Cardiac muscle cell (in vitro differentiated cells and primary cell): ENCODE data around the gene CDK13. TPM values are rescaled to one million over a fixed set of nuclear protein-coding genes. Genes with fewer than 3 reads are reported as not detected.
A peak's percentile ranks its signal among the peaks of the same experiment; 100 is the strongest.

Source experiments
- DNase-seq, 2 donors: peaks; one replicate each; pipeline versions ENCODE4 v3.0.0 to v3.0.0-alpha.2; 2010 to 2017; ENCODE audit warnings: low read depth in 1 of 2, low spot score in 1 of 2
- H3K27ac ChIP-seq: fragments of 200-600 bp; sonication (generic); 2 replicates; pipeline ENCODE4 v1.5.1; 2016
- H3K27me3 ChIP-seq: fragments of 200-600 bp; sonication (generic); 2 replicates; pipeline ENCODE4 v1.6.0; 2016; ENCODE audit warnings: control low read depth
- H3K36me3 ChIP-seq: fragments of 200-600 bp; sonication (generic); 2 replicates; pipeline ENCODE4 v1.5.1; 2016; ENCODE audit warnings: control low read depth
- H3K4me1 ChIP-seq: fragments of 200-600 bp; sonication (generic); 2 replicates; pipeline ENCODE4 v1.8.1; 2017; ENCODE audit warnings: low read depth, mild to moderate bottlenecking, mixed run types
- H3K4me3 ChIP-seq: fragments of 200-600 bp; sonication (generic); 2 replicates; pipeline ENCODE4 v1.5.1; 2016; ENCODE audit warnings: mild to moderate bottlenecking
- H3K9me3 ChIP-seq: fragments of 200-600 bp; sonication (generic); 2 replicates; pipeline ENCODE4 v1.5.1; 2017; ENCODE audit warnings: low read depth, mild to moderate bottlenecking, control low read depth
- CTCF ChIP-seq: IDR thresholded peaks from 2 replicates; pipeline ENCODE4 v1.5.1; 2012; ENCODE audit warnings: low read depth, mild to moderate bottlenecking, low read length
- polyA plus RNA-seq: library from polyadenylated mRNA; unstranded; fragments of >200 nt; fragmentation: Nextera tagmentation; extraction: Ambion mirVana; gene quantifications from 2 replicates; pipeline ENCODE4 v1.2.1, GENCODE V29; 2016
- total RNA-seq: library from RNA; depleted of rRNA; stranded (reverse); fragments of >200 nt; gene quantifications from 2 replicates; pipeline ENCODE4 v1.2.3, GENCODE V29; 2016

The CDK13 gene
- total and polyA plus RNA-seq, 2 experiments from 2014 or later, result 30.5 to 76.5 TPM

GRCh38 chr7:40015790-40016296 lies 65.8 kb downstream of the CDK13 start:
- DNase-seq, result peak; percentile 12 to 66
- Histone ChIP-seq H3K9me3 (no peaks in the 10 kb centered on the region), H3K36me3 (peaks cover 10% of the 10 kb centered on the region), H3K27ac (peak overlapping the region; percentile 64), H3K4me1 (peaks cover 6% of the 10 kb centered on the region), H3K4me3 (no peak overlapping the region), H3K27me3 (no peaks in the 10 kb centered on the region)
- TF ChIP-seq CTCF, result no peak

- no peak overlapping the region for H3K4me3 ChIP-seq
- peaks cover 10% of the 10 kb centered on the region for H3K36me3 ChIP-seq
- peaks cover 6% of the 10 kb centered on the region for H3K4me1 ChIP-seq
- H3K27ac ChIP-seq, result no peak overlapping the region
- DNase-seq, result no peak
- H3K9me3 ChIP-seq, result no peaks in the 10 kb centered on the region
- TF ChIP-seq CTCF, result no peak
- H3K27me3 ChIP-seq, result no peaks in the 10 kb centered on the region
Measured at GRCh38 chr7:40019558-40019957, 69.5 kb downstream of the CDK13 start.

GRCh38 chr7:40024048-40024447 lies 74.0 kb downstream of the CDK13 start:
- no peak overlapping the region for H3K27ac ChIP-seq
- H3K27me3 ChIP-seq, result no peaks in the 10 kb centered on the region
- TF ChIP-seq CTCF, result no peak
- H3K4me1 ChIP-seq, result no peaks in the 10 kb centered on the region
- peaks cover 6% of the 10 kb centered on the region for H3K36me3 ChIP-seq
- H3K9me3 ChIP-seq, result no peaks in the 10 kb centered on the region
- H3K4me3 ChIP-seq, result no peak overlapping the region
- no peak for DNase-seq

GRCh38 chr7:40024841-40025240 lies 74.8 kb downstream of the CDK13 start:
- Histone ChIP-seq H3K4me1 (no peaks in the 10 kb centered on the region), H3K4me3 (no peak overlapping the region), H3K27me3 (no peaks in the 10 kb centered on the region), H3K9me3 (no peaks in the 10 kb centered on the region), H3K27ac (no peak overlapping the region), H3K36me3 (peaks cover 5% of the 10 kb centered on the region)
- no peak for TF ChIP-seq CTCF
- no peak for DNase-seq

- Histone ChIP-seq H3K27me3 (no peaks in the 10 kb centered on the region), H3K36me3 (peaks cover 5% of the 10 kb centered on the region)
Measured at GRCh38 chr7:40027545-40027944, 77.5 kb downstream of the CDK13 start.

More at GRCh38 chr7:40027545-40027944, 77.5 kb downstream of the CDK13 start:
- no peak overlapping the region for H3K27ac ChIP-seq
- no peak overlapping the region for H3K4me3 ChIP-seq
- TF ChIP-seq CTCF, result no peak
- no peak for DNase-seq
- H3K4me1 ChIP-seq, result no peaks in the 10 kb centered on the region
- H3K9me3 ChIP-seq, result no peaks in the 10 kb centered on the region
